ENCODE data around the gene CMIP.
"Not testable (repeated sequence)": the region's sequence is repeated elsewhere in the genome, so short reads cannot be mapped to it uniquely, and the experiment has no call there.

CMIP gene

DNA sequence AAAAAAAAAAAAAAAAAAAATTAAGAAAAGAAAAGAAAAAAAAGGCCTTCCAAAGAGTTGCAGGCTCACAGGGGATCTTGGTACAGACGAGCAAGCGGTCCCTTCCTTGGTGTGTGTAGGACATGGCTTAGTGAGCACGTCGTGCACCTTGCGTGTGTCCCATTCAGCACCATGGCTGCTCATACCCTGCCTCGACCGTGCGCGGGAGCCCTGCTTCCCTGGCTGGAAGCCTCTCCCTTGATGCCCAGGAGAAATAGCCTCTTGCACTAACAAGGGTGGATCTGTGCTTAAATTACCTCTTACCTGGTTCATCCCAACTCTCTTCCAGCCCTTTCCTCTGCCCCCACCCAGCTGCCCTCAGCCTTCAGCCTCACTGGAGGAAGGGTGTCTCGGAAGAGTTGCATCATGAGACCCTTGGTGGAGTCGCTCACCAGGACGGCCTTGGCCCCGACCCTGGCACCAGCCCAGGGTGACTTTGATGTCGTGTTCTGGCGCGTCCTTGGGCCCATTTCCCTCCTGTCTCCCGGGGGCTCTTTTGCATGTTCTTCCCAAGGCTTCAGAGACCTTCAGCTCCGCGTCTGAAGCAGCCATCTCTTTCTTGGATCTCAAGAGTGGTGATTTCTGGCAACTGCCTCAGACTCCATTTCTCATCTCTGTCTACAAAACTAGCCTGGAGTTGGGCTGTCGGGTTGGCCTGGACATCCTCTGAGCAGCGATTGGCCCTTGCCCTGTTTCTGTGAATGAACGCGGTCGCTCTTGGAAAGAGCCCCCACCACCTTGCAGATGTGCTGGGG is 127.2 kb downstream of the CMIP start:
- no peak for DNase-seq

DNA sequence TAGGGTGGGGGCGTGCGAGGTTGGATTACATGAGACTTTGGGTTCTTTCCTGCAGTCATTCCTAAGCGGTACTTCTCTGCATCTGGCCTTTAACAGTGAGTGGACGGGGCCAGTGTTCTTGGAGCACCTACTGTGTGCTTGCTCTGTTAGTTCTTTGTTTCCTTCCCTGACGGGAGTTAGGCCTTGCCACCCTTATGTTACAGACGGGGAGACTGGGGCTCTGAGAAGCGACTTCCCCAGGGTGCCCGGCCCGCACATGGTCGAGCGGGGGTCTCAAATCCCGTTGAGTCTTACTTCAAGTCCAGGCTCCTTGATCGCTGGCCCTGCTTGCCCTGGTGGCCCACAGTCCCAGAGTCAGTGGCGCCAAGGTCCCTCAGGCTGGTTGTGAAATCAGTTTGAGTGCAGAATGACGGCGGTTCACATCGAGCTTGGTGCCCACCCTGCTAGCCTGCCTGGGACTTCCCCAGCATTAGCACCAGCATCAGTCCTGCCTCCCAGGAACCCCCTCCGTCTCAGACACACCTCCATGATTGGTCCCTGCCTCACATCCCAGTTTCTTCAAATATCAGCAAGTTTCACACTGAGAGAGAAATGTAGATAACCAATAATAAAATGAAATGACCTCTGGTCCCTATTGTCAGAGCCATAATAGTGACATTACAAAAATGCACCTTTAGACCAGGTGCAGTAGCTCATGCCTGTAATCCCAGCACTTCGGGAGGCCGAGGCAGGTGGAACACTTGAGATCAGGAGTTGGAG is 128.0 kb downstream of the CMIP start:
- DNase-seq, result no peak

DNA sequence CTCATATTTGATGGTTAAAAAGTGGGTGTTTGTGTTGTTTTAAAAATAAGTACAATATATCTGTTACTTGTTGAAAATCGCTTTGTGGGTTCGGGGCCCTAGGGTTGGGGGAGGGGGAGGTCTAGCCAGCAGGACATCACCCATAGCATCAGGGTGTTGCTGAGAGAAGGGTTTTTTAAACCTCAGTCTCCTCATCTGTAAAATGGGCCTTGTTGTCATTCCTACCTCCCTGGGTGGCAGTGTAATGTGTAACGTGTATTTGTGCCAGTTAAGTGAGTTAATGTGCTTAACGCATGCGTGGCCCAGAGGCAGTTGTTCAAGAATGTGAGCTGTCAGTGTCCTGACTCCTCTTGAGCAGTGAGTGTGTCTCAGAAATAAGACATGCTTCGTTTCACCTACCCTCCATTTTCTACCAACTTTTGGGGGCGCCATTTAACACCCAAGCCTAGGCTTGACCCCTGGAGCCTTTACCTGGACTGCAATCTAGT is 129.0 kb downstream of the CMIP start:
- DNase-seq, result no peak

DNA sequence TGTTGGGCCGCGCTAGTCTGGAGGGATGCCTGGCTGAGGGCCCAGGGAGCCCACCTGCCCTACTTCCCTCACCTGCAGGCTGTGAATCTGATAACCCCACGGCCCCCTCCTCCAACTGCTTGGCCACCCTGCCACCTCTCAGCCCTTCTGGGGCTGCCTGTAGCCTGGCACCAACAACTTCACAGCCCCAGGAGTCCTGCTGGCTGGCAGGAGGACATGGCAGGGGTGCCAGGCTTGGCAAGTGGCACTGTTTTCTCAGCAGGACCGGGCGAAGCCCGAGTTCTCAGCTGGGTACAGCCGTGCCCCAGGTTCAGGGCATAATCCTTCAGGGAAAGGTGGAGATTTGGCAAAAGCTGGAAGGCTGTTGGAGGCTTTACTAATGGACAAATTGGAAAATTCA is 129.6 kb downstream of the CMIP start:
- no peak for DNase-seq

DNA sequence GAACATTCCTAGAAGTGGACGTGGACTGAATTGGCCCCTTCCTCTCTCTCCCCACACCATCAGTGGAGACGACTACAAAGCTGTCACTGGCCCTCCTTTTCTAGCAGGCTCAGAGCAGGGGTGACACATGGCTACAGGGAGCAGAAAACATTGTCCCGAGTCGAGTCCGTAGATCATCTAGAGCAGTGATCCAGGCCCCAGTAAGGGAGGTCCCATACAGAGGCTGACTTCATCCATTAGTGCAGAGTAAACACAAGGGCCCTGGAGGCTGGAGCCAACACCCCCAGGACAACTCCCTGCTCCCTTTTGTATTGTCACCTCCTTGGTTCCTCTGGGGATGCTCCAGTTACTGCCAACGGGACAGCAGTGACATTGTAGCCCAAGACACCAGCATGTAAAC is 130.7 kb downstream of the CMIP start:
- DNase-seq, result no peak

DNA sequence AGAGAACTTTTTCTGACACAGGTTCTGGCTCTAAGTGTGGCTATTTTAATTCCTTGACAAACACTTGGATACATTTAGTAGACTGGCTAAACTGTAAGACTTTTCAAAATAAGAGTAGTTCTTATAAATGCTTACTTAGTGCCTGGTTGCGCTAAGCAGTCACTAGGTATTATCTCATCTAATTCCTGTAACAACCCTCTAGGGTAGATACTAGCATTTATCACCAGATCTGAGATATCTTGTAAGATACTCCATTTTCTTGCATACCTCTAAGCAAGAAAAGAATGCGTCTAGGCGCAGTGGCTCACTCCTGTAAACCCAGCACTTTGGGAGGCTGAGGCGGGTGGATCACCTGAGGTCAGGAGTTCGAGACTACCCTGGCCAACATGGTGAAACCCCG is 131.2 kb downstream of the CMIP start:
- DNase-seq, result no peak

DNA sequence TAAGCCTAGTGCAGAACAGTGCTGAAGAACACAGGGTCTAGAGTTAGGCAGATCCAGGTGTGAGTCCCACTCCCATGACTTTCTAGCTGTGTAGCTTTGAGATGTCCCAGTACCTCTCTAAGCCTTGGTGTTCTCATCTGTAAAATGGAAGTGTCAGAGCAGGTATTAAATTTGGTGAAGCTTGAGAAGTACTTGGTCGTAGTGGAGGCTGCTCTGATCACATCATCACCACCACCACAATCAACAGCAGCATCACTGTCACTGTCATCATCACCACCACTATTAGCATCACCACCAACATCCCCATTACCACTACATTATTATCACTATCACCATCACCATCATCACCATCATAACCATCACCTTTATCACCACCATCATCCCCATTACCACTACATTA is 132.1 kb downstream of the CMIP start:
- DNase-seq, result no peak

DNA sequence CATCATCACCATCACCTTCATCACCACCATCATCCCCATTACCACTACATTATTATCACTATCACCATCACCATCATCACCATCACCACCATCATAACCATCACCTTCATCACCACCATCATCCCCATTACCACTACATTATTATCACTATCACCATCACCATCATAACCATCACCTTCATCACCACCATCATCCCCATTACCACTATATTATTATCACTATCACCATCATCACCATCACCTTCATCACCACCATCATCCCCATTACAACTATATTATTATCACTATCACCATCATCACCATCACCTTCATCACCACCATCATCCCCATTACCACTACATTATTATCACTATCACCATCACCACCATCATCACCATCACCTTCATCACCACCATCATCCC is 132.7 kb downstream of the CMIP start:
- DNase-seq, result not testable (repeated sequence)

DNA sequence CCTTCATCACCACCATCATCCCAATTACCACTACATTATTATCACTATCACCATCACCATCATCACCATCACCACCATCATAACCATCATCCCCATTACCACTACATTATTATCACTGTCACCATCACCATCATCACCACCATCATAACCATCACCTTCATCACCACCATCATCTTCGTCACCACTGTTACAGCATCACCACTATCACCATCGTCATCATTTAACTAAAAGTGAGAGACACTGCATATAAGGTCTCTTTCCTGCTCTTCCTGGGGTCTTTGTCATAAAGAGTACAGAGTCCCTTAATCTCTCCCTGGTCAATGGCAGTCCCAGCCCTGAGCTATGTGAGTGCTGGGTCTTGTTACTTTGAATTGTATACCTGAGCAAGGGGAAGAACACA is 133.5 kb downstream of the CMIP start:
- no peak for DNase-seq

DNA sequence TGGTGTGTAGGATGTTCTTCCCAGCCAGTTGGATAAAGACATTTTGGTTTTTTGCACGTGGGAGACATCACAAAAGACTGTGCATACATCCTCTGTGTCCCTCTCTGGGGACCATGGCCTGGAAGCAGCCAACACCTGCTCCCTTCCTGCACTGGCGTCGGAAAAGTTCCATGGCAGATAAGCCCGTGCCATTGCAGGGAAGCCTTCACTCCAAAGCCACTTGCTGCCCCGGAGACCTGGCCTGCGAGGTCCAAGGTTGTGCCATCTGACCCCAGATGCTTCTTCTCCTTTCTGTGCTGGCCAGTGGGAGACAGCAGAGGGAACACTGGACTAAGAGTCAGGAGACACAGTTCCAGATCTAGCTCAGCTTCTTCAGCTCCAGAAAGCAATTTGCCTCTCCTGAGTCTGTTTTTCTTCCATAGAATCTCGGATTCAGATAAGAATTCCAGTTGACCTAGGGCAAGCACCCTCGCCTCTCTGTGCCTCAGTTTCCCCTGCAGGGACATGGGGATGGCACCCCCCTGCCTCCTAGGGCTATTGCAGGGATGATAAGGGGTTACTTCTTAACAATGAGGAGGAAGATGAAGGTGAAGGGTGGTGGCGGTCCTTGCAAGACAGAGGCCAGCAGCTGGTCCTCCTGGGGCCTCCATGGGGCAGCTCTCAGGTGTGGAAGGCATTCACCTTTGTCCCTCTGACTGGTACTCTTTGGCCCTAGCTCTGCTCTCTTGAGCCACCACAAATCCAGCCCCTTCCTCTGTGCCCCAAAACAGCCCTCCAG is 134.2 kb downstream of the CMIP start:
- no peak for DNase-seq

DNA sequence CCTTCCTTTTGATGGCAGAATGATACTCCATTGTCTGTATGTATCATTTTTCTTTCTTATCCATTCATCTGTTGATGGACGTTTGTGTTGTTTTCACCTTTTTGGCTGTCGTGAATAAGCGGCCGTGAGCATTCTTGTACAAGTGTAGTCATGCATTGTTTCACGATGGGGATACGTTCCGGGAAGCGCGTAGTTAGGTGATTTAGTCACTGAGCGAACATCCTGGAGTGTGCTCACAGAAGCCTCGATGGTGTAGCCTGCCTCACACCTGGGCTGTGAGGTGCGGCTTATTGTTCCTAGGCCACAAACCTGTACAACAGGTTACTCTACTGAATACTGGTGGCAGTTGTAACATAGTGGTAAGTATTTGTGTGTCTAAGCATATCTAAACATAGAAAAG is 136.5 kb downstream of the CMIP start:
- DNase-seq, result no peak

DNA sequence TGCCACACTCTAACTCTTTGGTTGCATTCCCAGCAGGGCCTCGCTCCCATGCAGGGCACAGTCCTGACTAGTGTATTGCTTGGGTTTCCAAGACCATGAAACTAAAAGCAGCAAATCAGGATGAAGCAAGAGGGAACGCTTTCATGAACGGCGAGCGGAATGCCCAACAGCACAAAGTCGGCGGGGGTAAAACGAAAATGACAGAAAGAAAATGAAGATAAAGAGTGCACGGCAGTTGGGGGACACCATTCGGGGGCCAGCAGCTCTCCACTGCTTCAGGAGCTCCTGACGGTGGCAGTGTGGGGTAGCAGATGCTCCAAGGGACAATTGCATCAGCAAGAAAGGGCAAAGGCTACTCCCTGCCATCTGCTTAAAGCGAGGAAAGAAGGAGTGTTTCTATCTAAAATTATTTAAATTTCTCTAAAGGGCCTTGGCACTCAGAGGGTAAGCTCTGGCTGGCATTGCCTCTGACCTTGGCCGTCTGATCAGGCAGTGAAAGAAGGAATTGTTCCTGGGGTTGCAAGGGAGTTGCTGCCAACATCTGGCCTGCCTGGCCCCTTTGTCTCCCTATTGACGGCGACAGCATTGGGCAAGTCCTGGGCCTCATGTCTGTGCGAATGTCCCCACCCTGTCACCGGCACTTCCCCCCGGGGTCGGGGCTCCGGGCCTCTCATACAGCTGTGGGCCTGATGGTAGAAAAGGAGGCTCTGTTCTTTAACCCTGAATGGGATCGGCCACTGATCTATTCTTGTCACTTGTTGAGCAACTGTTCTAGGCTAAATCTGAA is 138.2 kb downstream of the CMIP start:
- DNase-seq, result no peak

DNA sequence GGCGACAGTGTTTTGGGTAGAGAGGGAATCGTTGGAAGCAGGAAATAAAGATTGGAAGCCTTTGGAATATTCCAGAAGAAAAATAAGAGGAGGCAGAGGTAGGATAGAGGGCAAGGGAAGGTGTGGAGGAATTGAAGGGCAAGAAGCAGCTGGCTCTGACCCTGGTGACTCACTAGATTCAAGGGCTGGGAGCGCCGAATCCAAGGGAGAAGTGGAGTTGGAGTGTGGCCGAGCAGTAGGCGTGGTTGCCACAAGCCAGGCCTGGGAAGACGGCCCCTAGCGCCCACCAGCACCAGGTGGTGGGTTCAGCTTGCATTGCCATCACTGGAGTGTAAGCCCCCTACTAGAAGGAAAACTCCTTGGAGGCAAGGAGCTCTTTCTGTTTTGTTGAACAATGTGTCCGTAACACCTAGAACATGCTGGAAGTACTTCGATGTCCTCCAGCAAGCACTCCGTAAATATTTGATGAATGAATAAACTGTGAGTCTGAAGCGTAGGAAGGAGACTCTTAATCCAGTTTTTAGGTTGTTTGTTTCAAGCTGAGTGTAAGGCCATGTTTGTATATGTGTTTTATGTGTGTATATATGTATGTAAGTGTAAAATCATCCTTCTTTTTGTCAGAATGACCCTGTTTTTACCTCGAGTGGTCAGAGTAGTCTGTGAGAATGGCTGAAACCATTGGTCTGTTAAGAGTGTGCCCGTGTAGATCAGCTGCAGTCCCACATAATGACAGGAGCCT is 139.5 kb downstream of the CMIP start:
- DNase-seq, result peak; percentile 77

DNA sequence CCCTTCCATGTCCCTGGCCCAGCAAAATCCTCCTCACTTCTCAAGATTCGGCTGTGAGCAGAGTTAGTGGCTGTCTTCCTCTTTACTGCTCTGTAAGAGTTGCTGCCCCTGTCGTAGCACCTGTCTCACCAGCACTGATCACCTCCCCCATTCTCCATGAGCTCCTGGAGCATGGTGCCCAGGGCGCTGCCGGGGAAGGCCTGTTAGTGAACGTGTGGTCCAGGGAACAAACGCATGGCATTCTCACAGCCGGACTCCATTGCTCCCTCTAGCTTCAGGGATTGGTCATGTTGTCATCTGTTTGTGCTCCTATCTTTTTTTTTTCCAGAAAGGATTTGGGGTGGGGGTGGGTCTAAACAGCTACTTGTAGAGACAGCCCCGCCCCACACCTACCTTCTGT is 141.2 kb downstream of the CMIP start:
- no peak for DNase-seq

DNA sequence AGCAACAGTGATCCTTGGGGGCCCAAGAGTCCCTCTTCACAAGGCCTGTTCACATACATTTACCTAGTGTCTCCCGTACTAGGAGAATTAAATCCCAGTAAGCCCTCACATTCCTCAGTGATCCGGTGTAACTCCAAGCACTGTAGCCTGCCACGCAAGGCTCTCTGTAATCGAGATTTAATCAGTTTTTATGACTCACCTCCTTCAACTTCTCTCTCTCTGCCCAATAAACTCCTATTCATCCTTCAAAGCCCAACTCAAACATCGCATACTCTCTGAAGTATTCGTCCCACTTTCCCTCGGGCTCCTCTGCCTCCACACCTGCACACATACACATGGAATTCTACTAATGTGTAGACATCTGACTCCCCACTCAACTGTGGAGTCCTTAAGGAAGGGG is 141.8 kb downstream of the CMIP start:
- DNase-seq, result peak; percentile 24

DNA sequence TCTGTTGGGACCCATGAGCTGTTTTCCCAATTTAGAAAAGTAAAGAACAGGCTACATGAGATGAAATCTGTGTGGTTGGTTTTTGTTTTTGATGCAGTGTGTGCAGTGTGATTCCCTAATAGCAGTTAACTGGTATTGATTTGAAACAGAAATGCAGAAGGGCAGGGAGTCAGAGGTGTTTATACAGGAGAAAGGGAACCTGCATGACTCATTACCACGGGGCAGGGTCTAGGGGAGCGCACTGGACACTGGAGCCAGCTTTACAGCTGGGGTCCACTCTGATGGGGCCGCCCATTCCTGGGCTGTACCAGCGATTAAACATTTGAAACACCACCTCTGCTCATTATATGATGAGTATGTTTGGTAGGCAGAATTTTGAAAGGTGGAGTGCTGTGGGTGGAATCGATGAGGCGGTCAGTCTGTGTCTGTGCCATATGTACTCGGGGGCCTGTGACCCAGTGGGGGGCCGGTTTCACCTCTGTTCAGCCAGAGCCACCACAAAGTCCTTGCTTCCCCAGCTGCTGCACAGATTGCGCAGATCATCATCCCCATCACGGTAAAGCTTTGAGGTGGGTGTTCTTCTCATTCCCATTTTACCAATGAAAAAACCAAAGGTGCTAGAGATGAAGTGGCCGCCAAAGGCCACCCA is 142.5 kb downstream of the CMIP start:
- DNase-seq, result no peak

DNA sequence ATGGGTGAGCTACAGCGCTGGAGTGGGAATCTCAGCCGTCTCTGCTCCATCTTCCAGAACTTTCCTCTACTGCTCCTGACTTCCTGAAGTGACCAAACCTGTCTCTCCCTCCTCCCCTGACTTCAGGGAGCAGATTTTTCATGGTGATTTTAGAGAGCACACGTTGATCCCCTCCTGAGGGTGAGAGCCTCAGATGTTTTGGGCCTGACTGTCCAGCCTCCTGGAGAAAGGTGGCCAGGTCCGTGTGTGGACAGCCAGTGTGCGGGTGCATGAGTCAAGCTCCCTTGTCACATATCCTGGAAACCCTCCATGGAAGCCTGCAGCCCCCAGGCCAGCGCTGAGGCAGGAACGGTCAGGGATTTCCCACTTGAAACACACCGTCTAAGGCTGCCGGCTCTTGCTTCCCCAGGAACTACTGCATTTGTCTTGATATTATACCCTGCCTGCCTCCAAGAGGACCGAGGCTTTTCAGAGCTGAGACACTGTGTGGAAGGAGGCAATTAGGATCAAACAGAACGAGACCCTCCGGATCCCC is 143.1 kb downstream of the CMIP start:
- DNase-seq, result no peak

DNA sequence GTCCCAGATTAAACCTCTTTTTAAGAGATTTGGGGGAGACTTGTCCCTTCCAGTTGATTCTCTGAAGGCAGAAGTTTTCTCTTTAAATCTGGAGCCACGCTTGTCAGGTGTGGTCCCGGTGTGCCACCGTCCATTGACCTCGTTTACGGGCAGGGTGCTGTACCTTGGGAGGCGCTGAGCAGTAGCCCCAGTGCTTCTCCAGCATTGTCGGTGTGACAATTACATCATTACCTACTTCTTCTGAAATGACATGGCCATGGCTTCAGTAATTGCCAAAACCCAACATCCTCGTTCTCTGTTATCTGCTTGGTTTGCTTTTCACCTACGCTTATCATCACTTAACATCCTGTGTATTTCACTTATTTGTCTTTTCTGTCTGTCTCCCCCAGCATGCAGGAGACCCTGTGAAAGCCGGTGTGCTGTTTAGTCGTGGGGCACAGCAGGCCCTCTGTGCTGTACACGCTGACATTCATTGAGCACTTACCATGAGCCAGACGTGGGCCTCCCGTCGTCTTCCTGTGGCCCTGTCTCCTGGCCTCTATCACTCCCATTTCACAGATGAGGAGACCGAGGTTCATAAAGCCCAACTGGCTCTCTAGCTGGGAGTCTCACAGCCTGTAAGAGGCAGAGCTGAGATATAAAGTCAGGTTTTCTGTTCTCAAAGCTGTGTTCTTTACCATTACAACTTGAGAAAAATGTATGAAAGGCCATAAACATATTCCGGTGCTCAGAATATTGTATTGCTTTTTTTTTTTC is 143.9 kb downstream of the CMIP start:
- DNase-seq, result no peak

DNA sequence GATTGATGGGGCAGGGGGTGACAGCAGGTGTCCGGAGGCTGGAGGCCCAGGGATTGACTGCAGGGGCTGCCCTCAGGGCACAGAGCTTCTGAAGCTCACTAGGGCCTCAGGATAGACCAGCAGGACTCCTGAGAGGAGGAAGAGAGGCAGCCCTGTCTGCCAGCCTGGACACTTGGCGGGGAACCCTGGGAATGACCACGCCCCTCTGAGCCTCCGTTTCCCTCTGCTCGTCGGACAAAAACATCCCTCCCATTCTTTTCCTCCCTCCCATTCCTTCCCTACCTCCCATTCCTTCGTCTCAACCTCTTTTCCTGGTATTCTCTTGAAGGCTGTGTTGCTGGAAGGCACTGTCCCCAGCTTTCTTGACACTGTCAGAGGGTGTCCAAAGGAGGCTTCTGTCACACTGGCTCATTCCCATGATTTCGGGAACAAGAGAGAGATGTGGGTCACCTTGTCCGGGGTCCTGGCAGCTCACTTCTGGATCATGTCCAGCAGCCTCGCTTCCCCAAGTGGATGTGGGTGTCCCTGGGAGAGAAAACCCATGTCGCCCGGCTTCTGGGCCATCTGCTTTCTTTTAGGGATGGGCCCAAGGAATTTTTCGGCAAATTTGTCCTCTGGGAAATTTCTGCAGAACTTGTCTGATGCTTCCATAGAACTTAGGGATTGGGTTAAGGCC is 145.5 kb downstream of the CMIP start:
- no peak for DNase-seq

All from EL (cell line).